Osteoblast (primary cell): ENCODE measurements around the gene TSPAN16. TPM values are rescaled to one million over a fixed set of nuclear protein-coding genes. Genes with fewer than 3 reads are reported as not detected.

Experiments
- DNase-seq: peaks from one replicate; pipeline ENCODE4 v3.0.0; 2011; ENCODE audit warnings: low spot score, mixed read lengths; ENCODE audit not compliant: insufficient read length; ENCODE audit errors: missing footprints
- H2AFZ ChIP-seq: 2 replicates; pipeline ENCODE4 v1.6.0; 2011; ENCODE audit warnings: mild to moderate bottlenecking, low read length
- H3K27ac ChIP-seq: 2 replicates; pipeline ENCODE4 v1.5.1; 2011; ENCODE audit warnings: mild to moderate bottlenecking, low read depth, low read length, moderate library complexity
- H3K27me3 ChIP-seq: 2 replicates; pipeline ENCODE4 v1.6.0; 2012; ENCODE audit warnings: mild to moderate bottlenecking, control low read depth, inconsistent platforms, low read length, moderate library complexity; ENCODE audit not compliant: insufficient read depth
- H3K36me3 ChIP-seq: 2 replicates; pipeline ENCODE4 v1.5.1; 2011; ENCODE audit warnings: mild to moderate bottlenecking, low read length, control low read depth, moderate library complexity; ENCODE audit not compliant: insufficient read depth
- H3K4me1 ChIP-seq: 2 replicates; pipeline ENCODE4 v1.5.1; 2011; ENCODE audit warnings: mild to moderate bottlenecking, low read length, control low read depth, moderate library complexity; ENCODE audit not compliant: insufficient read depth
- H3K4me2 ChIP-seq: 2 replicates; pipeline ENCODE4 v1.6.0; 2011; ENCODE audit warnings: mild to moderate bottlenecking, low read length; ENCODE audit not compliant: insufficient read depth
- H3K4me3 ChIP-seq: fragments of 200-600 bp; sonication (generic); 3 replicates; pipeline ENCODE4 v1.5.1; 2012; ENCODE audit warnings: mild to moderate bottlenecking, low read length, inconsistent platforms; ENCODE audit not compliant: insufficient read depth
- H3K79me2 ChIP-seq: 2 replicates; pipeline ENCODE4 v1.6.0; 2012; ENCODE audit warnings: mild to moderate bottlenecking, low read length, control low read depth, inconsistent platforms; ENCODE audit not compliant: insufficient read depth
- H3K9me3 ChIP-seq: 2 replicates; pipeline ENCODE4 v1.5.1; 2011; ENCODE audit warnings: low read depth, low read length, control low read depth
- H4K20me1 ChIP-seq: 2 replicates; pipeline ENCODE4 v1.6.0; 2012; ENCODE audit warnings: mild to moderate bottlenecking, low read length, control low read depth; ENCODE audit not compliant: insufficient read depth
- total RNA-seq: library from RNA; depleted of rRNA; stranded (reverse); fragments of >200 nt; gene quantifications from 2 replicates; pipeline ENCODE4 v1.2.3, GENCODE V29; 2012
- TF ChIP-seq, protein P1 (sequence below): IDR thresholded peaks from 2 replicates; pipeline ENCODE4 v1.5.1; 2011; ENCODE audit warnings: mild to moderate bottlenecking, low read depth, low read length, moderate library complexity; ENCODE audit errors: extremely low read depth

TSPAN16 gene
- total RNA-seq, 1 donor: not detected

DNA sequence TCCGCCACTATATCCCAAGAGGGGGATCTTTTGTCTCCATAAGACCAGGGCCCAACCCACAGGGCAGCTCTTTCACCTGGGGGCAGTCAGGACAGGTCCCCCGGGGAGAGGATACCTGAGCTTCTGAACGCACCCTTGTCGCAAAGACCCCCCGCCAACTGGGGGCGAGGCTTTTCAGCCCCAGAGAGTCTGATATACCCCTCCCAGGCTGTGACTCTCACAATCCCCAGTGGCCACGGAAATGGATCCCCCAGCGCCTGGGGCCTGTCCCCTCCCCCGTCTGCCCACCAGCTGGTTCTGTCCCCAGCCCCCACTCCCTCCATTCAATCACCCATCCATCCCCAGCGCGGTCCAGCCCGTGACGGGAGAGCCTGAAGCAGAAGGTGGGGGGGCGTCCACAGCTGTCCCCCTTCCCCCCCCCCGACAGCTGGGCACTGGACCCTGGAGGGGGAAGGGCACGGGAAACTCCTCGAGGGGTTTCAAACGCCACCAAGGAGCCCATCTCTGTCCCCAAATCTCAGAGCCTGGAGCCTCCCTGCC, 34.5 kb upstream of the TSPAN16 start:
- TF ChIP-seq, protein P1, sequence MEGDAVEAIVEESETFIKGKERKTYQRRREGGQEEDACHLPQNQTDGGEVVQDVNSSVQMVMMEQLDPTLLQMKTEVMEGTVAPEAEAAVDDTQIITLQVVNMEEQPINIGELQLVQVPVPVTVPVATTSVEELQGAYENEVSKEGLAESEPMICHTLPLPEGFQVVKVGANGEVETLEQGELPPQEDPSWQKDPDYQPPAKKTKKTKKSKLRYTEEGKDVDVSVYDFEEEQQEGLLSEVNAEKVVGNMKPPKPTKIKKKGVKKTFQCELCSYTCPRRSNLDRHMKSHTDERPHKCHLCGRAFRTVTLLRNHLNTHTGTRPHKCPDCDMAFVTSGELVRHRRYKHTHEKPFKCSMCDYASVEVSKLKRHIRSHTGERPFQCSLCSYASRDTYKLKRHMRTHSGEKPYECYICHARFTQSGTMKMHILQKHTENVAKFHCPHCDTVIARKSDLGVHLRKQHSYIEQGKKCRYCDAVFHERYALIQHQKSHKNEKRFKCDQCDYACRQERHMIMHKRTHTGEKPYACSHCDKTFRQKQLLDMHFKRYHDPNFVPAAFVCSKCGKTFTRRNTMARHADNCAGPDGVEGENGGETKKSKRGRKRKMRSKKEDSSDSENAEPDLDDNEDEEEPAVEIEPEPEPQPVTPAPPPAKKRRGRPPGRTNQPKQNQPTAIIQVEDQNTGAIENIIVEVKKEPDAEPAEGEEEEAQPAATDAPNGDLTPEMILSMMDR: no peak
- Histone ChIP-seq H2AFZ (peak overlapping the region; percentile 83), H3K9me3 (no peaks in the 10 kb centered on the region), H3K79me2 (no peaks in the 10 kb centered on the region), H3K27me3 (no peaks in the 10 kb centered on the region), H4K20me1 (no peaks in the 10 kb centered on the region), H3K4me2 (peak overlapping the region; percentile 82), H3K4me1 (no peaks in the 10 kb centered on the region), H3K27ac (peak overlapping the region; percentile 17), H3K36me3 (no peaks in the 10 kb centered on the region), H3K4me3 (peak overlapping the region; percentile 81)
- DNase-seq: no peak

DNA sequence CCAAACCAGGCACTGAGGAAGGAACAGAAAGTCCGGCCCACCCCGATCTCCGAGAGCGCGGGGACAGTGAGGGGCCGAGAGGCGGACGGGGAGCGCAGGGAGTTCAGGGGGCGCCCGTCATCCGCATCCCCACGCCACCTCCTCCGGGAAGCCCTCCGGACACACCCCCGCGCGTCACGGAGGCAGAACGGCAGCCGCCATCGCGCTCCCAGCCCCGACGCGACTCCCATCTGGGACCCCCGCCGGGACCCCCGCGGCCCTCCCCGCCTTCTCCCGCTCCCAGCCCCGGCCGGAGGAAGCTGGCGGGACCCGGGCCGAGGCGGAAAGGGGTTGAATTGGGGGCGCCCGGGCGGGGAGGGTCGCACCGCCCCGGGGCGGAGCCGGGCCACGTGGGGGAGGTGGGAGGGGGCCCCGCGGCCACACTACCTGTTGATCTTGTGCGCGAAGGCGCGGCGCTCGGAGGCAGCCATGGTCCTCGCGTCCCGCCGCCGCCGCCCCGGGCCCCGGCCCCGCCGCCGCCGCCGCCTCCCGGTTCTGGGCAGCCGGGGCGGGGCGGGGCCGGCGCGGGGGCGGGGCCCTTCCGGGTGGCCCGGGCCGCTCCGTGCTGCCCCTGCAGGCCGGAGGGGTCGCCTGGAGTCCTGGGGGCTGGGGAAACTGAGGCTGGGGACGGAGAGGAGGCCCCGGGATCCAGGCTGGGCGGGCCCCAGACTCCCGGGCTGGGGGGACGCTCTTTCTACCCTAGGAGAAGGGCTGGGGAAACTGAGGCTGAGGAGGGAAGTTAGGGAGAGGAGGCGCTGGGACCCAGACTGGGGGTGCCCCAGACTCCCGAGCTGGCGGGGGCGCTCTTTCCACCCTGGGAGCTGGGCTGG, 33.8 kb upstream of the TSPAN16 start, which contains the start of gene DOCK6:
Gene DOCK6 (minus strand): TSS at position 554 of the 869 bp plus-strand sequence. CDS start 84 bp downstream, at position 470.
- Histone ChIP-seq H2AFZ (peak within 1 kb of the TSS; percentile 83), H3K27me3 (no peaks in the 10 kb centered on the region), H3K27ac (peak within 1 kb of the TSS; percentile 17), H3K4me1 (no peaks in the 10 kb centered on the region), H3K36me3 (no peaks in the 10 kb centered on the region), H3K4me2 (peak within 1 kb of the TSS; percentile 82), H3K4me3 (peak within 1 kb of the TSS; percentile 81), H3K9me3 (no peaks in the 10 kb centered on the region), H3K79me2 (no peaks in the 10 kb centered on the region), H4K20me1 (no peaks in the 10 kb centered on the region)
- DNase-seq: peak; percentile 94
- TF ChIP-seq, protein P1: peak; percentile 24

DNA sequence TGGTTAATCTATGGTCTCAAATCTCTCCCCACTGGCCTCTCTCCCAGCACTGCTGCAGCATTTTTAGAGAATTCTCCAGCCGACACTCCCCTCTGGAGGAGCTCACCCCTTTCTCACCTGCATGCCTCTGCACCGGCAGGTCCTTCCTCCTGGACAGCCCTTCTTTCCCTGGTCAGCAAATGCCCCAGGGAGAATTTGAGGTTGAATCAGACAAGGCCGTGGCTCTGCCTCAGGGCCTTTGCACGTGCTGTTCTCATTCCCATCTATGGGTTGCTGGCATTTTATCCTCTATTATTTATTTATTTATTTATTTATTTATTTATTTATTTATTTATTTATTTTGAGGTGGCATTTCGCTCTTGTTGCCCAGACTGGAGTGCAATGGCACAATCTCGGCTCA, 32.2 kb upstream of the TSPAN16 start:
- no peaks in the 10 kb centered on the region for H3K4me1 ChIP-seq
- H3K79me2 ChIP-seq: no peaks in the 10 kb centered on the region
- no peak overlapping the region for H2AFZ ChIP-seq
- H3K27ac ChIP-seq: no peak overlapping the region
- no peaks in the 10 kb centered on the region for H3K9me3 ChIP-seq
- H3K4me2 ChIP-seq: no peak overlapping the region
- TF ChIP-seq, protein P1: no peak
- no peaks in the 10 kb centered on the region for H3K36me3 ChIP-seq
- no peaks in the 10 kb centered on the region for H4K20me1 ChIP-seq
- H3K27me3 ChIP-seq: no peaks in the 10 kb centered on the region
- no peak for DNase-seq
- H3K4me3 ChIP-seq: no peak overlapping the region
